Measurements from ENCODE around the gene HRH2. TPM values are rescaled to one million over a fixed set of nuclear protein-coding genes. Genes with fewer than 3 reads are reported as not detected.

HRH2 gene
- total RNA-seq, 1 experiment from 2014 or later: not detected

DNA sequence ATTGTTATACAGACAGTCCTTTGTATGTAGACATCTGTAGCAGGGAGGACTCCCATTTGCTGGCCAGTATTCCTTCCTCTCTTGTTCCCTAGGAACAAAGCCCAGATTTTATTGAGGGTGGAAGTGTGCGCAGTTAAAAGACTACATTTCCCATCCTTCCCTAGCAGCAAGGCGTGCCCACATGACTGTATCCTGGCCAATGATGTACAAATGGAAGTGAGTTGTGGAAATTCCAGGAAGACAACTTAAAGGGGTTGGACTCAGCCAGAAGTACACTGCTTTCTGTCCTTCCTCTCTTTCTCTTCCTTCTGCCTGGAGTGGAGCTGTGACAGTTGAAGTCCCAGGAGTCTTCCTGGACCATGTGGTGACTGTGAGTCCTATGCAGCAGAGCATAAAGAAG, 89.0 kb downstream of the HRH2 start:
- H3K4me3 ChIP-seq: no peak overlapping the region

DNA sequence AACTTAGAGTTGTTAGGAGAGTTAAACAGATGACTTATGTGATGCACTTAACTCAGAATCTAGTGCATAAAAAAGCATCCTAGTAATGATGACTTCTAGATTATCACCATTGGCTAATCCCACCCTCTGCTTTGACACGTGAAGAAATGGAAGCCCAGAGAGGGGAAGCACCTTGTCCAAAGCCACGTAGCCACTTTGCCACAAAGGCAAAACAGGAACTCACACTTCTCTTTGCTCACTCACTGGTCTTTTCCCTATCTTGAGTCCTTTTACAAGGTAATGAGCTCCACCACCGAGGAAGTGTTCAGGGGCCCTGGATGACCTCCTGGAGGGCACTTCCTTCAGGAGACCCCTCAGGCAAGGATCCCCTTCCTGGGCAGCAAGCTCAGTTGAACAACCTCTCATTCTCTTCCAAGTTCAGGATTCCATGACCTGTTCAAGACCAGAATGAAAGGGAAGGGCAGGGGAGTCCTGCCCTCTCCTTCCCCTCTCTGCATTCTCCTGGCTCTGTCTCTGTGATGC, 89.7 kb downstream of the HRH2 start:
- CTCF ChIA-PET: no interaction called here
- Histone ChIP-seq H3K9me3 (ENCODE audit: insufficient read depth, low read depth) (no peaks in the 10 kb centered on the region), H2AFZ (no peak overlapping the region), H3K27me3 (ENCODE audit: insufficient read depth, low read depth) (no peaks in the 10 kb centered on the region), H3K36me3 (ENCODE audit: low read depth) (no peaks in the 10 kb centered on the region), H3K4me2 (no peak overlapping the region), H3F3A (ENCODE audit: insufficient read depth, low read depth) (peaks cover 3% of the 10 kb centered on the region), H3K27ac (no peak overlapping the region), H3K4me1 (replicated peaks; ENCODE audit: insufficient read depth) (peaks cover 24% of the 10 kb centered on the region), H3K4me3 (no peak overlapping the region), H3K9me2 (ENCODE audit: insufficient read depth) (no peaks in the 10 kb centered on the region), H3K79me2 (ENCODE audit: low read depth) (no peaks in the 10 kb centered on the region), H4K20me1 (ENCODE audit: insufficient read depth) (no peaks in the 10 kb centered on the region)
- BruUV-seq (replicated peaks): no TSS peak
- DNase-seq: no peak
- POLR2A ChIA-PET (ENCODE audit: unreplicated experiment): no interaction called here
- TF ChIP-seq EZH2 (IDR thresholded peaks at IDR 0.05; ENCODE audit: low read depth): no peak
- TF ChIP-seq, protein P1, sequence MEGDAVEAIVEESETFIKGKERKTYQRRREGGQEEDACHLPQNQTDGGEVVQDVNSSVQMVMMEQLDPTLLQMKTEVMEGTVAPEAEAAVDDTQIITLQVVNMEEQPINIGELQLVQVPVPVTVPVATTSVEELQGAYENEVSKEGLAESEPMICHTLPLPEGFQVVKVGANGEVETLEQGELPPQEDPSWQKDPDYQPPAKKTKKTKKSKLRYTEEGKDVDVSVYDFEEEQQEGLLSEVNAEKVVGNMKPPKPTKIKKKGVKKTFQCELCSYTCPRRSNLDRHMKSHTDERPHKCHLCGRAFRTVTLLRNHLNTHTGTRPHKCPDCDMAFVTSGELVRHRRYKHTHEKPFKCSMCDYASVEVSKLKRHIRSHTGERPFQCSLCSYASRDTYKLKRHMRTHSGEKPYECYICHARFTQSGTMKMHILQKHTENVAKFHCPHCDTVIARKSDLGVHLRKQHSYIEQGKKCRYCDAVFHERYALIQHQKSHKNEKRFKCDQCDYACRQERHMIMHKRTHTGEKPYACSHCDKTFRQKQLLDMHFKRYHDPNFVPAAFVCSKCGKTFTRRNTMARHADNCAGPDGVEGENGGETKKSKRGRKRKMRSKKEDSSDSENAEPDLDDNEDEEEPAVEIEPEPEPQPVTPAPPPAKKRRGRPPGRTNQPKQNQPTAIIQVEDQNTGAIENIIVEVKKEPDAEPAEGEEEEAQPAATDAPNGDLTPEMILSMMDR (conservative IDR thresholded peaks at IDR 0.05): no peak
- intact Hi-C loops (cut with micrococcal nuclease; ENCODE audit: unreplicated experiment): no loop called here

More for the DNA sequence above, 89.0 kb downstream of the HRH2 start:
- Histone ChIP-seq H3K36me3 (ENCODE audit: low read depth) (no peaks in the 10 kb centered on the region), H3K9me2 (ENCODE audit: insufficient read depth) (no peaks in the 10 kb centered on the region), H2AFZ (no peak overlapping the region), H3K27ac (no peak overlapping the region), H3K4me2 (peak overlapping the region; percentile 34; the same call in 1 of the 2 replicates), H3K27me3 (ENCODE audit: insufficient read depth, low read depth) (no peaks in the 10 kb centered on the region), H3K4me1 (replicated peaks; ENCODE audit: insufficient read depth) (peaks cover 24% of the 10 kb centered on the region), H3K79me2 (ENCODE audit: low read depth) (no peaks in the 10 kb centered on the region), H3K9me3 (ENCODE audit: insufficient read depth, low read depth) (no peaks in the 10 kb centered on the region), H3F3A (ENCODE audit: insufficient read depth, low read depth) (peaks cover 3% of the 10 kb centered on the region), H4K20me1 (ENCODE audit: insufficient read depth) (no peaks in the 10 kb centered on the region)
- DNase-seq: peak in 1 of 2 experiments; percentile 48
- BruUV-seq (replicated peaks): no TSS peak
- ChIA-PET CTCF (no interaction called here), POLR2A (ENCODE audit: unreplicated experiment) (no interaction called here)
- TF ChIP-seq, protein P1 (conservative IDR thresholded peaks at IDR 0.05): no peak
- TF ChIP-seq EZH2 (IDR thresholded peaks at IDR 0.05; ENCODE audit: low read depth): no peak
- intact Hi-C loops (cut with micrococcal nuclease; ENCODE audit: unreplicated experiment): no loop called here

DNA sequence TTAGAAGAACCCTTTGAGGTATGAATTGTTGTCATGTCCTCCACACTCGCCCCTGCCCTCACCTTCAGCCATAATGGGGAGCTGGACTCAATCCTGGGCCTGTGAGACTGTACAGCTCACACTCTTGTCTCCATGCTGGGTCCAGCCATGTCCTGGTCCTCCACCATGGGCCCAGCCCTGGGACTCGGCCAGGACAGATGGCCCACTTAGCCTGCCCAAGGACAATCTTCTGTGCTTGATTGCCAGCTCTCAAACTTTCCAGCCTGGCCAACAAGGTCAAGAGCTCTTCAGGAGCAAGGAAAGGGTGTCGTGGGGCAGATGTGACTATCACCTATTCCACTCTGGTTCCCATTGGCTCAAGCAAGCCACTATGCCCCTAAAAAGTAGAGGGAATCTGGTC, 90.8 kb downstream of the HRH2 start:
- Histone ChIP-seq H3K4me2 (no peak overlapping the region), H3K4me1 (replicated peaks; ENCODE audit: insufficient read depth) (peaks cover 33% of the 10 kb centered on the region), H3K79me2 (ENCODE audit: low read depth) (no peaks in the 10 kb centered on the region), H3K27me3 (ENCODE audit: insufficient read depth, low read depth) (no peaks in the 10 kb centered on the region), H2AFZ (no peak overlapping the region), H3F3A (ENCODE audit: insufficient read depth, low read depth) (peaks cover 3% of the 10 kb centered on the region), H4K20me1 (ENCODE audit: insufficient read depth) (no peaks in the 10 kb centered on the region), H3K36me3 (ENCODE audit: low read depth) (no peaks in the 10 kb centered on the region), H3K9me2 (ENCODE audit: insufficient read depth) (no peaks in the 10 kb centered on the region), H3K4me3 (no peak overlapping the region), H3K9me3 (ENCODE audit: insufficient read depth, low read depth) (no peaks in the 10 kb centered on the region), H3K27ac (no peak overlapping the region)
- TF ChIP-seq EZH2 (IDR thresholded peaks at IDR 0.05; ENCODE audit: low read depth): no peak
- TF ChIP-seq, protein P1 (conservative IDR thresholded peaks at IDR 0.05): no peak
- no peak for DNase-seq
- ChIA-PET POLR2A (ENCODE audit: unreplicated experiment) (no interaction called here), CTCF (no interaction called here)
- no TSS peak for BruUV-seq (replicated peaks)
- intact Hi-C loops (cut with micrococcal nuclease; ENCODE audit: unreplicated experiment): no loop called here

Data from PC-9 (cell line).